Lower leg skin (tissue), 4 donors: Measurements from ENCODE around the gene BBS4. TPM values are rescaled to one million over a fixed set of nuclear protein-coding genes. Genes with fewer than 3 reads are reported as not detected.

Experiments used
- DNase-seq, 2 donors: peaks; one replicate each; pipeline ENCODE4 v3.0.0-alpha.2; 2019; ENCODE audit warnings: low spot score in 2 of 2
- H3K4me3 ChIP-seq: fragments of 200-600 bp; sonication (generic); 2 replicates; pipeline ENCODE4 v1.5.1; 2017; ENCODE audit warnings: mild to moderate bottlenecking, low read depth; ENCODE audit not compliant: poor library complexity, severe bottlenecking
- POLR2A ChIP-seq, 2 donors: fragments of 450-650 bp; IDR thresholded peaks; one replicate each; pipeline ENCODE4 v1.6.1; 2016 to 2017; ENCODE audit warnings: antibody characterized with exemption in 2 of 2, mild to moderate bottlenecking in 1 of 2, moderate library complexity in 1 of 2
- WGBS, 2 donors: methylation state at CpG; one replicate each; pipeline ENCODE4 v1.1.5; 2018; 5-methylcytosine and 5-hydroxymethylcytosine counted together
- intact Hi-C: fragments of 100-400 bp; cut with DNase I; formaldehyde crosslinking; loops from one replicate; pipeline ENCODE4 v1.15.0; 2023; ENCODE audit warnings: low total_unique reads
- total RNA-seq, 4 donors: library from RNA; depleted of rRNA; stranded (reverse); fragments of >200 nt; gene quantifications; one replicate each; pipeline ENCODE4 v1.1.0, GENCODE V29; 2016
- TF ChIP-seq, protein P1 (sequence below), 3 donors: fragments of 450-650 bp; IDR thresholded peaks; one replicate each; pipeline ENCODE4 v1.5.1; 2016; ENCODE audit warnings: antibody characterized with exemption in 3 of 3, mild to moderate bottlenecking in 3 of 3, moderate library complexity in 2 of 3

The BBS4 gene
- total RNA-seq, 4 donors from 2014 or later = 11.4 to 13.9 (median 11.6) TPM

DNA sequence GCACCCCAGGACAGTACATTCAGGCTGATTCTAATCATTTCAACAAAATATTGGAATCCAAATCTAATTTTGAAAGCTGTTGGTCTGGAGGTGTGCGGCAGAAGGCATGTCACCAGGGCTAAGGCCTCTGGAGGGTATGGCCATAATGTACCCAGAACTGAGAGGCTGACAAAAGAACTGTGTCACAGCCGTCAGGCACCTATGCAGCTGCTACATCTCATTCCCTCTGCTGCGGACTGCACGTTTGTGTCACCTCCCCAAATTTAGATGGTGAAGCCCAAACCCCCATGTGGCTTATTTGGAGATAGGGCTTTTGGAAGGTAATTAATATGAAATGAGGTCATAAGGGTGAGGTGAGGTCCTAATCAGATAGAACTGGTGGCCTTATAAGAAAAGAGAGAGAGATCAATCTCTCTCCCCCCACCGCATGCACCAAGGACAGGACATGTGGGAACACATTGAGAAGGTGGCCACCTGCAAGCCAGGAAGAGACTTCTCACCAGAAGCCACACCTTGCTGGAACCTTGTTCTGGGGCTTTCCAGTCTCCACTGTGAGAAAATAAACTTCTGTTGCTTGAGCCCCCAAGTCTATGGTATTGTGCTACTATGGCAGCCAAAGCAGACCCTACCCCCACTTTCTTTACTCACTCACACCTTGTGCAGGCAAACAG, 74.7 kb downstream of the BBS4 start:
- WGBS, 2 donors = 88 to 92% methylated on average over 5 of the region's 5 CpGs
- no peak for DNase-seq
- intact Hi-C loops = no loop called here
- TF ChIP-seq, protein P1, sequence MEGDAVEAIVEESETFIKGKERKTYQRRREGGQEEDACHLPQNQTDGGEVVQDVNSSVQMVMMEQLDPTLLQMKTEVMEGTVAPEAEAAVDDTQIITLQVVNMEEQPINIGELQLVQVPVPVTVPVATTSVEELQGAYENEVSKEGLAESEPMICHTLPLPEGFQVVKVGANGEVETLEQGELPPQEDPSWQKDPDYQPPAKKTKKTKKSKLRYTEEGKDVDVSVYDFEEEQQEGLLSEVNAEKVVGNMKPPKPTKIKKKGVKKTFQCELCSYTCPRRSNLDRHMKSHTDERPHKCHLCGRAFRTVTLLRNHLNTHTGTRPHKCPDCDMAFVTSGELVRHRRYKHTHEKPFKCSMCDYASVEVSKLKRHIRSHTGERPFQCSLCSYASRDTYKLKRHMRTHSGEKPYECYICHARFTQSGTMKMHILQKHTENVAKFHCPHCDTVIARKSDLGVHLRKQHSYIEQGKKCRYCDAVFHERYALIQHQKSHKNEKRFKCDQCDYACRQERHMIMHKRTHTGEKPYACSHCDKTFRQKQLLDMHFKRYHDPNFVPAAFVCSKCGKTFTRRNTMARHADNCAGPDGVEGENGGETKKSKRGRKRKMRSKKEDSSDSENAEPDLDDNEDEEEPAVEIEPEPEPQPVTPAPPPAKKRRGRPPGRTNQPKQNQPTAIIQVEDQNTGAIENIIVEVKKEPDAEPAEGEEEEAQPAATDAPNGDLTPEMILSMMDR (IDR thresholded peaks at IDR 0.05) = no peak
- no peak for TF ChIP-seq POLR2A (IDR thresholded peaks at IDR 0.05)
- no peak overlapping the region for H3K4me3 ChIP-seq

DNA sequence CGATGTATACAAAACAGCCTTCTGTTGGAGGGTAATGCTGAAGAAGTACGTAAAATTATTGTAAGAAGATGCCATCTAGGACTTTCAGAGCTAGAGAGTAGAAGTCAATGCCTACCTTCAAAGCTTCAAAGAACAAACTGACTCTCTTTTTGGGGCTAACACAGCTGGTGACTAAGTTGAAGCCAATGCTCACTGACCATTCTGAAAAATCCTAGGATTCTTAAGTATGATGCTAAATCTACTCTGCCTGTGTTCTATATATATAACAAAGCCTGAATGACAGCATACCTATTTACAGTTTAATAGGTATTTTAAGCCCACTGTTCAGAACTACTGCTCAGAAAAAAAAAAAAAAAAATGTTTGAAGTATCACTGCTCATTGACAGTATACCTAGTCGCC, 78.6 kb downstream of the BBS4 start:
- no peak for DNase-seq
- TF ChIP-seq POLR2A (IDR thresholded peaks at IDR 0.05) = no peak
- TF ChIP-seq, protein P1 (IDR thresholded peaks at IDR 0.05) = no peak
- intact Hi-C loops = no loop called here
- WGBS, 2 donors = 92 to 100% methylated on average over 3 of the region's 3 CpGs
- no peak overlapping the region for H3K4me3 ChIP-seq

DNA sequence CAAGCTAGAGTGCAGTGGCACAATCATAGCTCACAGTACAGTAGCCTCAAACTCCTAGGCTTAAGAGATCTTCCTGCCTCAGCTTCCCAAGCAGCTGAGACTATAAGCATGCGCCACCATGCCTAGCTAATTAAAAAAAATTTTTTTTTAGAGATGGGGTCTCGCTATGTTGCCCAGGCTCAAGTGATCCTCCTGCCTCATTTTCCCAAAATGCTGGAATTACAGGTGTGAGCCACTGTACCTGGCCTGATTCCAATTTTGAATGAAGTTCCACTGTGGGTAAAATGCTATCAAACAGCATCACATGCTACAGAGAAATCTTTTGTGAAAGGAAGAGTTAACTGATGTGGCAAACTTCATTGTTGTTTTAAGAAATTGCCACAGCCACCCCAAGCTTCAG, 80.0 kb downstream of the BBS4 start:
- no peak for DNase-seq
- WGBS, 2 donors = 98 to 100% methylated on average over 2 of the region's 2 CpGs
- intact Hi-C loops = no loop called here
- TF ChIP-seq, protein P1 (IDR thresholded peaks at IDR 0.05) = no peak
- TF ChIP-seq POLR2A (IDR thresholded peaks at IDR 0.05) = no peak
- H3K4me3 ChIP-seq = no peak overlapping the region

DNA sequence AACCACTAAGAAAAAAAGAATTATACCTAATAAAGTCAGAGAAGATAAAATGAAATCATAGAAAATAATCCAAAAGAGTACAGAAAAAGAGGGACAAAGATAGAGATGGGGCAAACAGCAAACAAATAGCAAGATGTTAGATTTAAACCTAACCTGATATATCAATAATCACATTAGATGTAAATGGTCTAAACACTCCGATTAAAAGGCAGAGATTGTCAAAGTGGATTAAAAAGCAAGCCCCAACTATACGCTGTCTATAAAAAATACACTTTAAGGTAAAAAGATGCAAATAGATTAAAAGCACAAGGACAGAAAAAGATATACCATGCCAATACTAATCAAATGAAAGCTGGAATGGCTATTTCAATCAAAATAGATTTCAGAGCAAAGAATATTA, 80.8 kb downstream of the BBS4 start:
- 97 to 100% methylated on average over 2 of the region's 2 CpGs for WGBS, 2 donors
- no peak for DNase-seq
- no peak for TF ChIP-seq POLR2A (IDR thresholded peaks at IDR 0.05)
- TF ChIP-seq, protein P1 (IDR thresholded peaks at IDR 0.05) = no peak
- H3K4me3 ChIP-seq = no peak overlapping the region
- intact Hi-C loops = no loop called here

DNA sequence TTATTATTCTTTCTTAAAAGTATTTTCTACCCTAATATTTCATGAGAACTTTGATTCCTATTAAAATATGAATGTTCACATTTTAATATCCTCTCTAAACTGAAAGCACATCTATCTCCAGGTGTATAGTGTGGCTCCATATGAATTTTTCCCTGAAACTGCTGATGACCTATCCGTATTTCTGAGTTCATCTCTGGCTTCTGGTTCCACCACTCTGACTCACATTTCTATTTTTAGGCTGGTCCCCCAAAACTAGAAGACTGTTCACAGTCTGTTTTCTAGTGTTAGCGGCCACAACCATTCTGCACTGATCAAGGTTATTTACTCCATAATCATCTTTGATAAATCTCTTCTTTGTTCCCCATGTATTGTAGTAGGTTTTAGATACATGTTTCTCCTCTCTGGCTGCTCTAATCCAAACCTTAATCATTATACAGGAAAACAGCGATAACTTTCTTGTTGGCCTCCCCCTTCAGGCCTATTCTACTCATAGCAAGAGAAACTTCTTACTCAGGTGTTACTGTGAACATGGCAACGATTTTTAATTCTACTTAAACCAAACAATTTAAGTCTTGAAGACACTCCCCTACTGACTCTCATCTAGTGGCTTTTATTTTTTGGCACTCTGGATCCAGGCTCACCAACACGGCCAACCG, 84.8 kb downstream of the BBS4 start:
- H3K4me3 ChIP-seq = no peak overlapping the region
- DNase-seq = no peak
- intact Hi-C loops = no loop called here
- TF ChIP-seq, protein P1 (IDR thresholded peaks at IDR 0.05) = no peak
- no peak for TF ChIP-seq POLR2A (IDR thresholded peaks at IDR 0.05)
- WGBS, 2 donors = 86% methylated on average over 6 of the region's 6 CpGs
